KMS-11 (cell line): Measurements from ENCODE around the gene TBCE.

Source experiments
- H2AFZ ChIP-seq: fragments of 200-600 bp; sonication (generic); 2 replicates; pipeline ENCODE4 v1.6.1; 2016; ENCODE audit warnings: antibody characterized with exemption, mixed run types, low read depth
- H3K27ac ChIP-seq: fragments of 200-600 bp; sonication (generic); 2 replicates; pipeline ENCODE4 v1.6.1; 2016; ENCODE audit warnings: mild to moderate bottlenecking, mixed run types
- H3K27me3 ChIP-seq: fragments of 200-600 bp; sonication (generic); 2 replicates; pipeline ENCODE4 v1.6.1; 2017; ENCODE audit warnings: mild to moderate bottlenecking, low read depth, mixed run types, moderate library complexity; ENCODE audit not compliant: insufficient read depth
- H3K36me3 ChIP-seq: fragments of 200-600 bp; sonication (generic); 2 replicates; pipeline ENCODE4 v1.6.1; 2017; ENCODE audit warnings: mild to moderate bottlenecking, mixed run types; ENCODE audit not compliant: insufficient read depth
- H3K4me1 ChIP-seq: fragments of 200-600 bp; sonication (generic); 2 replicates; pipeline ENCODE4 v1.6.1; 2016; ENCODE audit warnings: mild to moderate bottlenecking, low read depth, mixed run types; ENCODE audit not compliant: poor library complexity, severe bottlenecking
- H3K4me2 ChIP-seq: fragments of 200-600 bp; sonication (generic); 2 replicates; pipeline ENCODE4 v1.7.0; 2016; ENCODE audit warnings: mild to moderate bottlenecking, mixed run types
- H3K4me3 ChIP-seq: fragments of 200-600 bp; sonication (generic); IDR thresholded peaks from 2 replicates; pipeline ENCODE4 v1.6.1; 2017; ENCODE audit warnings: low read depth, low read length, mixed read lengths; ENCODE audit not compliant: insufficient read depth
- H3K79me2 ChIP-seq: fragments of 200-600 bp; sonication (generic); 2 replicates; pipeline ENCODE4 v1.6.1; 2016; ENCODE audit warnings: low read depth, mixed run types; ENCODE audit not compliant: insufficient read depth
- H3K9ac ChIP-seq: fragments of 200-600 bp; sonication (generic); 2 replicates; pipeline ENCODE4 v1.6.1; 2016; ENCODE audit warnings: mild to moderate bottlenecking, mixed run types
- H4K20me1 ChIP-seq: fragments of 200-600 bp; sonication (generic); 2 replicates; pipeline ENCODE4 v1.6.1; 2016; ENCODE audit warnings: mild to moderate bottlenecking, mixed run types; ENCODE audit not compliant: insufficient read depth
- CTCF ChIP-seq: fragments of 200-600 bp; sonication (generic); conservative IDR thresholded peaks from 2 replicates; pipeline ENCODE4 v1.6.1; 2017; ENCODE audit warnings: low read depth, mild to moderate bottlenecking, antibody characterized with exemption, low read length, moderate library complexity, mixed read lengths

Gene TBCE

GRCh38 chr1:235328271-235329138 lies 38.7 kb upstream of the TBCE start, which contains the start of gene GGPS1:
GGPS1 (plus strand) TSS chr1:235328570; CDS start chr1:235335265, 6,695 bp downstream.
- Histone ChIP-seq H4K20me1 (peaks cover 24% of the 10 kb centered on the region), H3K4me1 (peaks cover 42% of the 10 kb centered on the region), H3K4me2 (peak within 1 kb of the TSS; percentile 93), H3K27me3 (no peaks in the 10 kb centered on the region), H3K79me2 (peaks cover 86% of the 10 kb centered on the region), H2AFZ (peak within 1 kb of the TSS; percentile 67), H3K9ac (peak within 1 kb of the TSS; percentile 75), H3K4me3 (peak within 1 kb of the TSS; percentile 84), H3K36me3 (no peaks in the 10 kb centered on the region), H3K27ac (peak within 1 kb of the TSS; percentile 67)
- TF ChIP-seq CTCF = no peak

GRCh38 chr1:235329139-235329902 lies 37.9 kb upstream of the TBCE start:
- Histone ChIP-seq H4K20me1 (peaks cover 17% of the 10 kb centered on the region), H3K79me2 (peaks cover 79% of the 10 kb centered on the region), H3K4me2 (peak overlapping the region; percentile 88), H3K4me3 (peak overlapping the region; percentile 84), H3K4me1 (peaks cover 42% of the 10 kb centered on the region), H3K9ac (peak overlapping the region; percentile 40), H3K27ac (peak overlapping the region; percentile 50), H3K27me3 (no peaks in the 10 kb centered on the region), H2AFZ (peak overlapping the region; percentile 67), H3K36me3 (no peaks in the 10 kb centered on the region)
- TF ChIP-seq CTCF = no peak; the same call in 1 of the 2 replicates

- Histone ChIP-seq H2AFZ (no peak overlapping the region), H3K36me3 (no peaks in the 10 kb centered on the region), H3K27ac (no peak overlapping the region), H4K20me1 (peaks cover 6% of the 10 kb centered on the region; the same call in 1 of the 2 replicates), H3K4me1 (peaks cover 26% of the 10 kb centered on the region), H3K4me3 (no peak overlapping the region), H3K79me2 (peaks cover 63% of the 10 kb centered on the region), H3K9ac (no peak overlapping the region), H3K27me3 (no peaks in the 10 kb centered on the region), H3K4me2 (peak overlapping the region; percentile 88)
- no peak for TF ChIP-seq CTCF
Measured at GRCh38 chr1:235330918-235331285, 36.3 kb upstream of the TBCE start.

GRCh38 chr1:235331401-235331800 lies 35.8 kb upstream of the TBCE start:
- TF ChIP-seq CTCF = no peak
- Histone ChIP-seq H3K4me3 (no peak overlapping the region), H3K4me2 (peak overlapping the region; percentile 88), H3K4me1 (peaks cover 26% of the 10 kb centered on the region), H3K27me3 (no peaks in the 10 kb centered on the region), H3K36me3 (no peaks in the 10 kb centered on the region), H2AFZ (no peak overlapping the region), H3K27ac (no peak overlapping the region), H3K79me2 (peaks cover 58% of the 10 kb centered on the region), H3K9ac (no peak overlapping the region), H4K20me1 (0 out of 2 replicates have a peak, but pooled peaks cover under 1% of the 10 kb centered on the region)
